ENCODE measurements around the gene PPIF. TPM values are rescaled to one million over a fixed set of nuclear protein-coding genes. Genes with fewer than 3 reads are reported as not detected.
A peak's percentile ranks its signal among the peaks of the same experiment; 100 is the strongest.

The PPIF gene
- 10 to 100 TPM; 92.3 to 96.1 TPM for total RNA-seq

GRCh38 chr10:79347226-79347893 is at the start of gene PPIF:
Gene PPIF (plus strand): TSS chr10:79347469. CDS start chr10:79347549, 80 bp downstream.
- Mint-ChIP-seq H3K4me1 (peaks cover 22% of the 10 kb centered on the region), H3K9me3 (ENCODE audit: low read depth) (no peaks in the 10 kb centered on the region)
- CTCF ChIA-PET, result interaction anchor here (0.7 to 5.8 kb wide), 5 partner anchors 12 to 386 kb away, joined by 3 to 50 read pairs (median 7); no protein-coding TSS in a partner anchor

DNA sequence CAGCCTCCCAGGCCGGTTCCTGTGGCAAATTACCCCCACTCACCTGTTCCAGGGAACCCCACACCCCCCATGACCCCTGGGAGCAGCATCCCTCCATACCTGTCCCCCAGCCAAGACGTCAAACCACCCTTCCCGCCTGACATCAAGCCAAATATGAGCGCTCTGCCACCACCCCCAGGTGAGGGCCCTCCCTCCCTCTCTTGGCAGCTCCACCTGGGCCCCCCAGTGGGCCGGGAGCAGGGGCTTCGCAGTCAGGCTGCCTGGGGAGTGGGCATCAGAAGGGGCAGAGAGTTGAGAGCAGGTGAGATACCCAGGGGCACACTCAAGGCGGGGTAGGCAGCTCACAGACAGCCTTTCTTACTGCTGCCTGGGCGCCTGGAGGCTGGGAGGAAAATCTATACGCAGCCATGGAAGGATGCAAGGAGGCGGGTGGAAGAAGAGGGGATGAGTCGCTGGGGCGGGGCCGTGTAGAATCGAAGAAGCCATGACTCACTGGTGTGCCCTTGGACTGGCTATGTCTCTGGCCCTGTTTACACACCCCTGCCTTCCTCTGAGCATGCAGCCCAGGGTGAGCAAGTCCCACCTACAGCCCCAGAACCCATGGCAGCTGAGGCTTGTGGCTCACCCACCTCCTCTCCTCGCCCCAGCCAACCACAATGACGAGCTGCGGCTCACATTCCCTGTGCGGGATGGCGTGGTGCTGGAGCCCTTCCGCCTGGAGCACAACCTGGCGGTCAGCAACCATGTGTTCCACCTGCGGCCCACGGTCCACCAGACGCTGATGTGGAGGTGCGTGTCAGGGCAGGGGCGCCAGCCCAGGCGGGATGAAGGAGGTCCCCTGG is 48.6 kb upstream of the PPIF start:
- Mint-ChIP-seq H3K4me3 (no peak overlapping the region), H3K9me3 (ENCODE audit: low read depth) (no peaks in the 10 kb centered on the region), H3K27me3 (no peaks in the 10 kb centered on the region), H3K27ac (no peak overlapping the region), H3K36me3 (ENCODE audit: low read depth) (peaks cover 56% of the 10 kb centered on the region), H3K4me1 (peaks cover 20% of the 10 kb centered on the region)
- POLR2A ChIA-PET, result no interaction called here
- intact Hi-C loops (cut with DNase I, micrococcal nuclease), result no loop called here
- DNase-seq (peak; percentile 82), ATAC-seq (peak; percentile 97)
- CTCF ChIA-PET, result interaction anchor here (0.6 to 0.7 kb wide), 2 partner anchors 20 to 108 kb away, joined by 3 read pairs; no protein-coding TSS in a partner anchor

More at GRCh38 chr10:79347226-79347893, at the start of gene PPIF:
- Mint-ChIP-seq H3K27ac (peak within 1 kb of the TSS; percentile 93), H3K36me3 (ENCODE audit: low read depth) (peaks cover 43% of the 10 kb centered on the region), H3K27me3 (no peaks in the 10 kb centered on the region), H3K4me3 (peak within 1 kb of the TSS; percentile 85)
- POLR2A ChIA-PET, result interaction anchor here (1.2 to 2.0 kb wide), 6 partner anchors 10 to 78 kb away, joined by 3 to 7 read pairs (median 4); no protein-coding TSS in a partner anchor
- ATAC-seq, result peak; percentile 88
- peak; percentile 97 for DNase-seq
- intact Hi-C loops (cut with DNase I, micrococcal nuclease), result loop anchor here (1.0 to 10.0 kb wide), 11 partner anchors 16 to 1315 kb away; partner anchors contain the start of genes ZCCHC24 (in 2 of the 2), RPS24 (in 1 of the 2), TMEM254 (in 1 of the 2) and ZMIZ1 (in 1 of the 2)

- no peak for DNase-seq
- Mint-ChIP-seq H3K9me3 (ENCODE audit: low read depth) (no peaks in the 10 kb centered on the region), H3K36me3 (ENCODE audit: low read depth) (peaks cover 52% of the 10 kb centered on the region), H3K4me3 (no peak overlapping the region), H3K4me1 (peaks cover 17% of the 10 kb centered on the region), H3K27ac (no peak overlapping the region), H3K27me3 (no peaks in the 10 kb centered on the region)
- ATAC-seq, result no peak
- ChIA-PET CTCF (interaction anchor here (0.6 to 0.7 kb wide), 2 partner anchors 21 to 109 kb away, joined by 3 read pairs; no protein-coding TSS in a partner anchor), POLR2A (no interaction called here)
- intact Hi-C loops (cut with DNase I, micrococcal nuclease), result no loop called here
These were observed 47.6 kb upstream of the PPIF start for GRCh38 chr10:79299397-79300241.

- Mint-ChIP-seq H3K36me3 (ENCODE audit: low read depth) (peaks cover 50% of the 10 kb centered on the region), H3K9me3 (ENCODE audit: low read depth) (no peaks in the 10 kb centered on the region)
- CTCF ChIA-PET, result no interaction called here
These were observed 46.6 kb upstream of the PPIF start for GRCh38 chr10:79300711-79301110.

GRCh38 chr10:79301754-79302530 is 45.3 kb upstream of the PPIF start:
- intact Hi-C loops (cut with DNase I, micrococcal nuclease), result no loop called here
- no peaks in the 10 kb centered on the region for H3K9me3 Mint-ChIP-seq (ENCODE audit: low read depth)
- ATAC-seq (no peak), DNase-seq (no peak)
- no peaks in the 10 kb centered on the region for H3K27me3 Mint-ChIP-seq
- H3K36me3 Mint-ChIP-seq (ENCODE audit: low read depth), result peaks cover 48% of the 10 kb centered on the region
- H3K4me1 Mint-ChIP-seq, result peaks cover 9% of the 10 kb centered on the region
- no peak overlapping the region for H3K4me3 Mint-ChIP-seq
- H3K27ac Mint-ChIP-seq, result no peak overlapping the region
- CTCF ChIA-PET, result interaction anchor here (0.7 to 0.8 kb wide), 2 partner anchors 14 to 16 kb away, joined by 3 read pairs; no protein-coding TSS in a partner anchor
- POLR2A ChIA-PET, result no interaction called here

More at GRCh38 chr10:79300711-79301110, 46.6 kb upstream of the PPIF start:
- Mint-ChIP-seq H3K4me3 (no peak overlapping the region), H3K4me1 (peaks cover 10% of the 10 kb centered on the region), H3K27me3 (no peaks in the 10 kb centered on the region), H3K27ac (no peak overlapping the region)
- no peak for DNase-seq
- no peak for ATAC-seq
- intact Hi-C loops (cut with DNase I, micrococcal nuclease), result no loop called here
- POLR2A ChIA-PET, result interaction anchor here (0.5 kb wide), 1 partner anchor 742 kb away, joined by 4 read pairs; no protein-coding TSS in a partner anchor

DNA sequence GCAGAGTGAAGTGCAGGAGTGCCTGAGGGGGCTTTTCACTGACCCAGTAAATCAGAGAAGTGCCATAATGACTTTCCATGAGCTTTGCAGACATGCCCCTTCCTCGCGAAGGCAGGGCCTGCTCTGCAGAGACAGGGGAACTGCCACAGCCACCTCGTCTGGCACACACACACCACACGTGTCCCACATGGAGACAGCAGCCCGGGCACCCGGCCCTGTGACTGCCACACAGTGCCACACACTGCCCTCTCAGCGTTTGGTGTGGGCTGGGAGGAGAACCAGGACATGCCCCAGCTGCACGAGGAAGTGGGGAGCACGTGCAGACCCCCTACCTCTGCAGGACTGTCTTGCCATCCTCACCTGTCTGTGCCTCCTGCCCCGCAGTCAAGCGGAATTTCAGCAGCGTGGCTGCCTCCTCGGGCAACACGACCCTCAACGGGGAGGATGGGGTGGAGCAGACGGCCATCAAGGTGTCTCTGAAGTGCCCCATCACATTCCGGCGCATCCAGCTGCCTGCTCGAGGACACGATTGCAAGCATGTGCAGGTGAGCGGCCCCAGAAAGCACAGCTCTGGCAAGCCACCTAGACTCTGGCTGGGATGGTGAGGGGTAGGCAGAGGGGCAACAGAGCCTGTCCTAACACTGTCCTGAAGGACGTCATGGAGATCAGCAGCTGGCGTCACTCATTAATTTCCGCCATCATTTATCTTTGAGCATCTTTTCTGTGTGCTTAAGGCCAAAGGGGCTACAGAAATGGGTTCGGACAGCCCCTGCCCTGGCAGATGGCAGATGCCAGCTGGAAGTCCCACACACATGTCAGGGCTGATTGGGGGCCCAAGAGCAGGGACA is 43.4 kb upstream of the PPIF start:
- intact Hi-C loops (cut with DNase I, micrococcal nuclease), result no loop called here
- ChIA-PET CTCF (interaction anchor here (0.9 to 1.1 kb wide), 2 partner anchors 10 to 106 kb away, joined by 3 read pairs; no protein-coding TSS in a partner anchor), POLR2A (no interaction called here)
- Mint-ChIP-seq H3K4me3 (no peak overlapping the region), H3K27ac (no peak overlapping the region), H3K36me3 (ENCODE audit: low read depth) (peaks cover 45% of the 10 kb centered on the region), H3K4me1 (peaks cover 2% of the 10 kb centered on the region), H3K9me3 (ENCODE audit: low read depth) (no peaks in the 10 kb centered on the region), H3K27me3 (no peaks in the 10 kb centered on the region)
- ATAC-seq (no peak), DNase-seq (no peak)

DNA sequence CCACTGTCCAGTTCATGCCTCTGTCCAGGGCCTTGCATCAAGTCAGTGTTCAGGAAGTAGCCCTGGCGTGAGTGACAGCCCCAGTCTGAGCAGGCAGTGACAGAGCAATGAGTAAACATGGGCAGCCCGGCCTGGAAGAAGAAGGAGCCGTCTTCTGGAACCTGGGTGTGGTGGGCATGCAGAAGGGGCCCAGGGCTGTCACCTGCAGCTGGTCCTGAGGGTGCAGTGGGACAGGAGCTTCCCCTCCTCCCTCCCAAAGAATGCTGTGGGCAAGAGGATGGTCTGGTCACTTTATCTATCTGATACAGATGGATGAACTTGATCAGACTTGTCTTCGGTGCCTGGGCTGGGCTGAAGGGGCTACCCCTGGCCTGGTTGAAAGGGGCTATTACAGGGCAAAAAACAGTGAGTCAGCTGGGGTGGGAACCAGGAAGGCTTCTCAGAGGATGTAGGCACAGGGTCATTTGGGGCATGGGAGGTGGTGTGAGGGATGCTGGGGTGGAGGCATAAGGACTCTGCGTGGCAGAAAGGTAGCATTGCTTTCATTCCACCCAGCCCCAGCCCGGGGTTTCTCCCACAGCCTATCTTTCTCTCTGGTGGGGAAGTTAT is 42.7 kb upstream of the PPIF start:
- Mint-ChIP-seq H3K9me3 (ENCODE audit: low read depth) (no peaks in the 10 kb centered on the region), H3K36me3 (ENCODE audit: low read depth) (peaks cover 41% of the 10 kb centered on the region), H3K4me3 (no peak overlapping the region), H3K27me3 (no peaks in the 10 kb centered on the region), H3K4me1 (no peaks in the 10 kb centered on the region), H3K27ac (no peak overlapping the region)
- ATAC-seq (no peak), DNase-seq (no peak)
- CTCF ChIA-PET, result interaction anchor here (0.9 kb wide), 1 partner anchor 11 kb away, joined by 3 read pairs; no protein-coding TSS in a partner anchor
- POLR2A ChIA-PET, result no interaction called here
- intact Hi-C loops (cut with DNase I, micrococcal nuclease), result no loop called here

DNA sequence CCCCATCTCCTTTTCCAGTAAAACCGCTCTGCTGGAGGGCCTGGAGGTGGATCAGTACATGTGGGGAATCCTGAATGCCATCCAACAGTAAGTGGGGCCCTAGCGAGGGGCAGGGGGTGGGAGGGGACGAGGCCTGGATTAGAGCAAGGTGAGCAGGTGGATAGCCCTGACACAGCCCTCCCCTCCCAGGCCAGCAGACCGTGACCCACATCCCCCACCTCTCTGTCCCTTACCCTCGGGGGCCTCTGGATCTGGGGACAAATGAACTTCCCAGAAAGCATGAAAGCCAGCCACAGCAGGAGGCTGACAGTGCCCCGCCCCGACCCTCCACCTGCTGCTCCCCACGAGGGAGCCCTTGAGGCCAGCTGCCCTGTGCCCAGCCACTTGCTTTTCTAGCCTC is 41.8 kb upstream of the PPIF start:
- ChIA-PET POLR2A (no interaction called here), CTCF (interaction anchor here (0.8 kb wide), 1 partner anchor 19 kb away, joined by 3 read pairs; no protein-coding TSS in a partner anchor)
- ATAC-seq (no peak), DNase-seq (no peak)
- H3K27me3 Mint-ChIP-seq, result no peaks in the 10 kb centered on the region
- intact Hi-C loops (cut with DNase I, micrococcal nuclease), result no loop called here
- no peak overlapping the region for H3K4me3 Mint-ChIP-seq
- H3K4me1 Mint-ChIP-seq, result no peaks in the 10 kb centered on the region
- H3K36me3 Mint-ChIP-seq (ENCODE audit: low read depth), result peaks cover 35% of the 10 kb centered on the region
- H3K27ac Mint-ChIP-seq, result no peak overlapping the region
- no peaks in the 10 kb centered on the region for H3K9me3 Mint-ChIP-seq (ENCODE audit: low read depth)

GRCh38 chr10:79305988-79306387 is 41.3 kb upstream of the PPIF start:
- ATAC-seq (no peak), DNase-seq (no peak)
- Mint-ChIP-seq H3K4me1 (no peaks in the 10 kb centered on the region), H3K27me3 (no peaks in the 10 kb centered on the region), H3K27ac (no peak overlapping the region), H3K4me3 (no peak overlapping the region), H3K9me3 (ENCODE audit: low read depth) (no peaks in the 10 kb centered on the region), H3K36me3 (ENCODE audit: low read depth) (peaks cover 32% of the 10 kb centered on the region)
- POLR2A ChIA-PET, result no interaction called here
- CTCF ChIA-PET, result interaction anchor here (0.8 kb wide), 1 partner anchor 19 kb away, joined by 3 read pairs; no protein-coding TSS in a partner anchor
- intact Hi-C loops (cut with DNase I, micrococcal nuclease), result no loop called here

Data from activated CD4-positive, alpha-beta T cell treated with anti-CD3 and anti-CD28 coated beads for 36 hours (primary cell).